Colonic mucosa (tissue), 4 donors: Measurements from ENCODE around the gene PPP1R13L. TPM values are rescaled to one million over a fixed set of nuclear protein-coding genes. Genes with fewer than 3 reads are reported as not detected.
"Not testable (repeated sequence)": the region's sequence is repeated elsewhere in the genome, so short reads cannot be mapped to it uniquely, and the experiment has no call there.

Source experiments
- DNase-seq: peaks from one replicate; pipeline ENCODE4 v3.0.0-alpha.2; 2020
- H3K27ac ChIP-seq: fragments of 200-600 bp; one replicate; pipeline ENCODE4 v1.8.0; 2021
- H3K27me3 ChIP-seq: fragments of 200-600 bp; one replicate; pipeline ENCODE4 v1.8.0; 2021
- H3K36me3 ChIP-seq: fragments of 200-600 bp; one replicate; pipeline ENCODE4 v1.8.0; 2021
- H3K4me1 ChIP-seq: fragments of 200-600 bp; one replicate; pipeline ENCODE4 v1.8.0; 2021; ENCODE audit warnings: mild to moderate bottlenecking
- H3K4me3 ChIP-seq: fragments of 200-600 bp; one replicate; pipeline ENCODE4 v1.8.0; 2021
- H3K9ac ChIP-seq, 2 donors: one replicate each; pipeline ENCODE4 v1.7.0; 2013; ENCODE audit warnings: control low read depth in 2 of 2, low read depth in 2 of 2, low read length in 2 of 2
- H3K9me3 ChIP-seq: fragments of 200-600 bp; one replicate; pipeline ENCODE4 v1.8.0; 2021
- CTCF ChIP-seq: fragments of 200-600 bp; IDR thresholded peaks from one replicate; pipeline ENCODE4 v1.8.0; 2022; ENCODE audit warnings: antibody characterized with exemption, mild to moderate bottlenecking
- intact Hi-C: fragments of 100-400 bp; cut with DNase I; formaldehyde crosslinking; loops from one replicate; pipeline ENCODE4 v1.14.1; 2022
- total RNA-seq, 2 donors: library from RNA; stranded (reverse); fragmentation: NEBNext Ultra II Directional in 1 of 2; extraction: Animal tissue kit (Norgen Biotek cat#: 25700) in 1 of 2; gene quantifications; one replicate each; pipeline ENCODE4 v1.2.1, GENCODE V29; 2021
- donor health status: healthy.
- donor health status: DM: no; HTN: no; CAD: no.
- donor health status: DM: no; HTN: no; CAD: no.

The PPP1R13L gene
- total RNA-seq, 2 donors from 2014 or later: 25.9 to 46.2 TPM

GRCh38 chr19:45440873-45441654 is 36.2 kb upstream of the PPP1R13L start:
- Histone ChIP-seq H3K27me3 (no peaks in the 10 kb centered on the region), H3K4me1 (no peaks in the 10 kb centered on the region), H3K27ac (no peak overlapping the region), H3K9me3 (no peaks in the 10 kb centered on the region), H3K9ac (peak overlapping the region in 1 of 2 donors; percentile 19), H3K36me3 (no peaks in the 10 kb centered on the region), H3K4me3 (no peak overlapping the region)
- no peak for DNase-seq
- intact Hi-C loops: no loop called here
- TF ChIP-seq CTCF: no peak

- Histone ChIP-seq H3K27me3 (no peaks in the 10 kb centered on the region), H3K4me1 (no peaks in the 10 kb centered on the region), H3K9ac (peak overlapping the region; percentile 13 to 68), H3K9me3 (no peaks in the 10 kb centered on the region), H3K36me3 (no peaks in the 10 kb centered on the region), H3K27ac (peak overlapping the region; percentile 86), H3K4me3 (peak overlapping the region; percentile 65)
- DNase-seq: no peak
- intact Hi-C loops: no loop called here
- TF ChIP-seq CTCF: no peak
Measured at GRCh38 chr19:45440259-45440638, 35.4 kb upstream of the PPP1R13L start.

GRCh38 chr19:45439569-45440258 is 34.8 kb upstream of the PPP1R13L start:
- peak overlapping the region; percentile 13 to 68 for H3K9ac ChIP-seq
- no peaks in the 10 kb centered on the region for H3K36me3 ChIP-seq
- intact Hi-C loops: loop anchor here (2.0 kb wide), 1 partner anchor 39 kb away; no protein-coding TSS in a partner anchor
- peak; percentile 99 for TF ChIP-seq CTCF
- H3K4me1 ChIP-seq: no peaks in the 10 kb centered on the region
- H3K9me3 ChIP-seq: no peaks in the 10 kb centered on the region
- peak; percentile 80 for DNase-seq
- H3K27me3 ChIP-seq: no peaks in the 10 kb centered on the region
- peak overlapping the region; percentile 86 for H3K27ac ChIP-seq
- H3K4me3 ChIP-seq: peak overlapping the region; percentile 65

- no peak overlapping the region for H3K9ac ChIP-seq
- intact Hi-C loops: loop anchor here (2.0 kb wide), 1 partner anchor 40 kb away; no protein-coding TSS in a partner anchor
Measured at GRCh38 chr19:45439190-45439568, 34.3 kb upstream of the PPP1R13L start.

GRCh38 chr19:45437328-45437727 is 32.5 kb upstream of the PPP1R13L start:
- intact Hi-C loops: no loop called here
- TF ChIP-seq CTCF: no peak

More at GRCh38 chr19:45439190-45439568, 34.3 kb upstream of the PPP1R13L start:
- Histone ChIP-seq H3K27me3 (no peaks in the 10 kb centered on the region), H3K9me3 (no peaks in the 10 kb centered on the region), H3K4me3 (peak overlapping the region; percentile 65), H3K27ac (peak overlapping the region; percentile 86), H3K36me3 (no peaks in the 10 kb centered on the region), H3K4me1 (no peaks in the 10 kb centered on the region)
- no peak for TF ChIP-seq CTCF
- DNase-seq: no peak

GRCh38 chr19:45432543-45432942 is 27.7 kb upstream of the PPP1R13L start:
- H3K4me1 ChIP-seq, H3K4me3 ChIP-seq, DNase-seq, H3K9ac ChIP-seq, H3K9me3 ChIP-seq, H3K36me3 ChIP-seq, H3K27me3 ChIP-seq, intact Hi-C loops, H3K27ac ChIP-seq: not testable (repeated sequence)

More at GRCh38 chr19:45437328-45437727, 32.5 kb upstream of the PPP1R13L start:
- Histone ChIP-seq H3K4me3 (no peak overlapping the region), H3K9ac (no peak overlapping the region), H3K4me1 (no peaks in the 10 kb centered on the region), H3K36me3 (no peaks in the 10 kb centered on the region), H3K27ac (no peak overlapping the region), H3K9me3 (no peaks in the 10 kb centered on the region), H3K27me3 (no peaks in the 10 kb centered on the region)
- DNase-seq: no peak

- intact Hi-C loops: loop anchor here (2.0 kb wide), 1 partner anchor 48 kb away; no protein-coding TSS in a partner anchor
- H3K4me1 ChIP-seq, H3K27me3 ChIP-seq, DNase-seq, H3K4me3 ChIP-seq, H3K27ac ChIP-seq, H3K9ac ChIP-seq, H3K9me3 ChIP-seq, H3K36me3 ChIP-seq: not testable (repeated sequence)
Measured at GRCh38 chr19:45431008-45431407, 26.1 kb upstream of the PPP1R13L start.

- not testable (repeated sequence) for H3K9me3 ChIP-seq, H3K9ac ChIP-seq, H3K27ac ChIP-seq, H3K4me3 ChIP-seq, H3K4me1 ChIP-seq, H3K27me3 ChIP-seq, H3K36me3 ChIP-seq, DNase-seq
- intact Hi-C loops: loop anchor here (2.0 kb wide), 1 partner anchor 49 kb away; no protein-coding TSS in a partner anchor
Measured at GRCh38 chr19:45429896-45430295, 25.0 kb upstream of the PPP1R13L start.
